Erythroblast (primary cell): Measurements from ENCODE around the gene ATP8B1.

Experiments
- GATA1 ChIP-seq: IDR thresholded peaks from 2 replicates; pipeline ENCODE4 v1.6.1; 2011; ENCODE audit warnings: low read depth, mild to moderate bottlenecking, control low read depth, low read length, moderate library complexity
- POLR2A ChIP-seq: IDR thresholded peaks from 2 replicates; pipeline ENCODE4 v1.6.1; 2011; ENCODE audit warnings: mild to moderate bottlenecking, low read length

GRCh38 chr18:57772387-57772799 lies 30.7 kb downstream of the ATP8B1 start:
- TF ChIP-seq POLR2A (no peak), GATA1 (no peak)
